Measurements from ENCODE around the gene GAPDH. TPM values are rescaled to one million over a fixed set of nuclear protein-coding genes. Genes with fewer than 3 reads are reported as not detected.

GAPDH gene
- total RNA-seq, 1 experiment from 2014 or later: 4,097 TPM

DNA sequence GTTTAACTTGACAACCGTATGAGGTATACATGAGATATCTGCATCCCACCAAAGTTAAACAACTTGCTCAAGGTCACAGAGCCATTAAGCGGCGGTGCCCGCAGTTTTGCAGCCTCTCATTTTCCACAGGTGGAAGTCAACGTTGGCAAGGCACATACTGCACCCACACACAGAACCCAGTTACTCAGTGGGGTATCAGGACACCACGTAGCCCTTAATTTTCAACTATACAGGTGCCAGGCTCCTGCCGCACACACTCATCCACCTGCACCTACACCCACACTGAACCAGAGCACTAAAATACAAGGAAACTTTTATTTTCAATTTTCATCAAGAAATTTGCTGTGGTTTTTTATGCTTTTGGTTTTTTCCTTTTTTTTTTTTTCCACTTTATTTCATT, 35.5 kb downstream of the GAPDH start:
- Mint-ChIP-seq H3K4me1 (ENCODE audit: insufficient read depth, unreplicated experiment) (peaks cover 13% of the 10 kb centered on the region), H3K27ac (ENCODE audit: low read depth, unreplicated experiment) (peak overlapping the region; percentile 46), H3K27me3 (ENCODE audit: insufficient read depth, unreplicated experiment) (no peaks in the 10 kb centered on the region), H3K9me3 (ENCODE audit: unreplicated experiment) (no peaks in the 10 kb centered on the region), H3K4me3 (ENCODE audit: unreplicated experiment) (peak overlapping the region; percentile 100), H3K36me3 (ENCODE audit: insufficient read depth, unreplicated experiment) (peaks cover 99% of the 10 kb centered on the region)
- TF ChIP-seq, protein P1, sequence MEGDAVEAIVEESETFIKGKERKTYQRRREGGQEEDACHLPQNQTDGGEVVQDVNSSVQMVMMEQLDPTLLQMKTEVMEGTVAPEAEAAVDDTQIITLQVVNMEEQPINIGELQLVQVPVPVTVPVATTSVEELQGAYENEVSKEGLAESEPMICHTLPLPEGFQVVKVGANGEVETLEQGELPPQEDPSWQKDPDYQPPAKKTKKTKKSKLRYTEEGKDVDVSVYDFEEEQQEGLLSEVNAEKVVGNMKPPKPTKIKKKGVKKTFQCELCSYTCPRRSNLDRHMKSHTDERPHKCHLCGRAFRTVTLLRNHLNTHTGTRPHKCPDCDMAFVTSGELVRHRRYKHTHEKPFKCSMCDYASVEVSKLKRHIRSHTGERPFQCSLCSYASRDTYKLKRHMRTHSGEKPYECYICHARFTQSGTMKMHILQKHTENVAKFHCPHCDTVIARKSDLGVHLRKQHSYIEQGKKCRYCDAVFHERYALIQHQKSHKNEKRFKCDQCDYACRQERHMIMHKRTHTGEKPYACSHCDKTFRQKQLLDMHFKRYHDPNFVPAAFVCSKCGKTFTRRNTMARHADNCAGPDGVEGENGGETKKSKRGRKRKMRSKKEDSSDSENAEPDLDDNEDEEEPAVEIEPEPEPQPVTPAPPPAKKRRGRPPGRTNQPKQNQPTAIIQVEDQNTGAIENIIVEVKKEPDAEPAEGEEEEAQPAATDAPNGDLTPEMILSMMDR (IDR thresholded peaks at IDR 0.05; ENCODE audit: unreplicated experiment): no peak
- intact Hi-C loops (cut with micrococcal nuclease): loop anchor here (5.0 kb wide), 1 partner anchor 208 kb away; no protein-coding TSS in a partner anchor
- CTCF ChIA-PET: interaction anchor here (0.5 to 1.8 kb wide), 11 partner anchors 11 to 187 kb away, joined by 3 to 7 read pairs (median 4); no protein-coding TSS in a partner anchor
- POLR2A ChIA-PET: interaction anchor here (0.9 kb wide), 1 partner anchor 62 kb away, joined by 3 read pairs; no protein-coding TSS in a partner anchor
- DNase-seq (ENCODE audit: unreplicated experiment): no peak
- BruUV-seq (replicated peaks): no TSS peak

DNA sequence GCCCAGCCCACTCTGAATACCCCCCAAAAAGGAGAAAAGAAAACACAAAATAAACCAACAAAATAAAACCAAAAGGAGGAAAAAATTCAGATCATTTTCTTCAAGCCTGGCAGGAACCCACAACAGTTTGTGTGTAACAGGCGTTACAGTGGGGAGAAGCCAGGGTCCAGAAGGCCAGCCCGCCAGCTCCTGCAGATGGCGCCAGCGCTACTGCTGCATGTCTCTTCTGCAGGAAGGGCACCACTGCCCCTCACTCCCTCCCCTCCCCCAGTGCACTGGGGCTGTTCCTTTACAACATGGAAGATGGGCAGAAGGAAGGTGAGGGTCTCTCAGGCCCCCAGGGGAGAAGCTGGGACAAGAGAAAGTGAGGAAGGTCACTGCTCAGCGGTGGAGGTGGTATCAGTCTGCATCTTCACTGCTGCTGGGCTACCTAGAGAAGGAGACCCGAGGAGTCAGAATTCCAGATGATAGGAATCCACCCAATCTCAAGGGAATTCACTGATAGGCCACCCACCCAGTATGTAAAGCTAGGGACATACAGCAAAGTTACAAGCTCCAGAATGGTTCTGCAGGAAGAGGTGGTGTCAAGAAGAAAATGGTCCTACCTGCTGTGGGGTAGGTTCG, 36.1 kb downstream of the GAPDH start:
- ChIA-PET POLR2A (interaction anchor here (0.6 to 1.2 kb wide), 4 partner anchors 10 to 183 kb away, joined by 3 read pairs; no protein-coding TSS in a partner anchor), CTCF (interaction anchor here (0.5 to 1.8 kb wide), 20 partner anchors 12 to 283 kb away, joined by 3 to 8 read pairs (median 3); partner anchors contain the start of gene GPR162)
- BruUV-seq (replicated peaks): no TSS peak
- Mint-ChIP-seq H3K27me3 (ENCODE audit: insufficient read depth, unreplicated experiment) (no peaks in the 10 kb centered on the region), H3K9me3 (ENCODE audit: unreplicated experiment) (no peaks in the 10 kb centered on the region), H3K36me3 (ENCODE audit: insufficient read depth, unreplicated experiment) (peaks cover 99% of the 10 kb centered on the region), H3K4me1 (ENCODE audit: insufficient read depth, unreplicated experiment) (peaks cover 13% of the 10 kb centered on the region), H3K27ac (ENCODE audit: low read depth, unreplicated experiment) (peak overlapping the region; percentile 46), H3K4me3 (ENCODE audit: unreplicated experiment) (peak overlapping the region; percentile 100)
- intact Hi-C loops (cut with micrococcal nuclease): no loop called here
- TF ChIP-seq, protein P1 (IDR thresholded peaks at IDR 0.05; ENCODE audit: unreplicated experiment): peak; percentile 46
- DNase-seq (ENCODE audit: unreplicated experiment): peak; percentile 44

DNA sequence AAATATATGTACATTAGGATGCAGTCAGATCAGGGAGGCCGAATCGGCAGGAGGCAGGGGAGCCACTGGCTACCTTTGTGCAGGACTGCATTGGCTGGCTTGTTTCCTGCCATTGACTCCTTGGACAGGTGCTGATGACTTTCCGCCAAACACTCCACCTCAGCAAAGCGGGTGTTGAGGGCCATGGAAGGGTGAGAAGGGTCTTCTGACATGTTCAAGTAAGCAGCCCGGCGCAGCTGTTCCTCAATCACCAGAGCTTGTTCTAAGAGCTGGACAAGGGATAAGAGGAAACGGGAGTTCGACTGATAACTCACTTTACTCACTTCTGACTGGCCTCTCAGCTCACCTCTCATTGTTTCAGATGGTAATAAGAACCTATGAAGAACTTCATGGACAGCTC, 38.7 kb downstream of the GAPDH start:
- ChIA-PET CTCF (interaction anchor here (0.8 to 2.0 kb wide), 3 partner anchors 9 to 35 kb away, joined by 5 to 7 read pairs (median 6); no protein-coding TSS in a partner anchor), POLR2A (interaction anchor here (0.9 to 1.8 kb wide), 2 partner anchors 23 to 30 kb away, joined by 3 to 5 read pairs; no protein-coding TSS in a partner anchor)
- Mint-ChIP-seq H3K36me3 (ENCODE audit: insufficient read depth, unreplicated experiment) (peaks cover 100% of the 10 kb centered on the region), H3K27ac (ENCODE audit: low read depth, unreplicated experiment) (no peak overlapping the region), H3K4me3 (ENCODE audit: unreplicated experiment) (no peak overlapping the region), H3K9me3 (ENCODE audit: unreplicated experiment) (no peaks in the 10 kb centered on the region), H3K27me3 (ENCODE audit: insufficient read depth, unreplicated experiment) (no peaks in the 10 kb centered on the region), H3K4me1 (ENCODE audit: insufficient read depth, unreplicated experiment) (peaks cover 6% of the 10 kb centered on the region)
- intact Hi-C loops (cut with micrococcal nuclease): no loop called here
- DNase-seq (ENCODE audit: unreplicated experiment): no peak
- TF ChIP-seq, protein P1 (IDR thresholded peaks at IDR 0.05; ENCODE audit: unreplicated experiment): no peak
- BruUV-seq (replicated peaks): no TSS peak

DNA sequence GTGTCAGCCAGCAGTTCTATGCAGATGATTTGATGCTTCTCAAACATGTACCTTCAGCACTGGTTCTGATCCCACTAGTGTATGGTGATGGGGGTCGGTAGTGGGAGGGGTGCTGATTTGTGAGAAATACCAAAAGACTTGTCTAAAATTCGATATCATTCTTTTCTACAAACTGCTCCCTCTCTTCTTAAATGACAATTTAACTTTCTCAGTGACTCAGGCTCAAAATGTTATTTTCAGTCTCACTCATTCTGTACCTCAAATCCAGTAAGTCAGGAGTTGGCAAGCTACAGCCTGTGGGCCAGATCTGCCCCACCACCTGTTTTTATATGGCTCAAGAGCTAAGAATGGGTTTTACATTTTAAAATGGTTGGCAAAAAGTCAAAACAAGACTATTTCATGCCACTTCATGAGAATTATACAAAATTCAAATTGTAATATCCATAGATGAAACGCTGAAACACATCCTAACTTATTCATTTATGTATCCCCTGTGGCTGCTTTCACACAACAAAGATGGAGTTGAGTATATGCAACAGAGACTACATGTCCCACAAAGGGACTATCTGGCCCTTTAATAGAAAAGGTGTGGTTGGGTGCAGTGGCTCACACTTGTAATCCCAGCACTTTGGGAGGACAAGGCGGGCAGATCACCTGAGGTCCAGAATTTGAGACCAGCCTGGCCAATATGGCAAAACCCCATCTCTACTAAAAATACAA, 40.4 kb downstream of the GAPDH start:
- peaks cover 100% of the 10 kb centered on the region for H3K36me3 Mint-ChIP-seq (ENCODE audit: insufficient read depth, unreplicated experiment)
- no peak for DNase-seq (ENCODE audit: unreplicated experiment)
- TF ChIP-seq, protein P1 (IDR thresholded peaks at IDR 0.05; ENCODE audit: unreplicated experiment): no peak
- H3K27ac Mint-ChIP-seq (ENCODE audit: low read depth, unreplicated experiment): peak overlapping the region; percentile 40
- no TSS peak for BruUV-seq (replicated peaks)
- no peak overlapping the region for H3K4me3 Mint-ChIP-seq (ENCODE audit: unreplicated experiment)
- intact Hi-C loops (cut with micrococcal nuclease): no loop called here
- H3K27me3 Mint-ChIP-seq (ENCODE audit: insufficient read depth, unreplicated experiment): no peaks in the 10 kb centered on the region
- POLR2A ChIA-PET: interaction anchor here (1.3 kb wide), 1 partner anchor 31 kb away, joined by 4 read pairs; no protein-coding TSS in a partner anchor
- no peaks in the 10 kb centered on the region for H3K9me3 Mint-ChIP-seq (ENCODE audit: unreplicated experiment)
- peaks cover 6% of the 10 kb centered on the region for H3K4me1 Mint-ChIP-seq (ENCODE audit: insufficient read depth, unreplicated experiment)
- CTCF ChIA-PET: interaction anchor here (0.8 to 1.0 kb wide), 2 partner anchors 12 to 17 kb away, joined by 3 to 4 read pairs; no protein-coding TSS in a partner anchor
